Keratinocyte (primary cell): Measurements from ENCODE around the gene ENPP6.

ENCODE experiments used
- CTCF ChIP-seq, 3 experiments: IDR thresholded peaks in 1 of 3; conservative IDR thresholded peaks in 1 of 3; optimal IDR thresholded peaks in 1 of 3; 2 replicates in 2 of 3; 3 replicates in 1 of 3; pipeline versions ENCODE3 to v1.5.1; 2011; ENCODE audit warnings: low read length in 3 of 3, mild to moderate bottlenecking in 3 of 3, moderate library complexity in 2 of 3, control low read depth in 1 of 3, inconsistent platforms in 1 of 3; ENCODE audit not compliant: insufficient read depth in 2 of 3; ENCODE audit errors: extremely low read depth in 1 of 3
- EZH2 ChIP-seq: IDR thresholded peaks from one replicate; pipeline ENCODE4 v1.6.1; 2012; ENCODE audit warnings: inconsistent platforms, mild to moderate bottlenecking, low read length, moderate library complexity

GRCh38 chr4:184112006-184112550, 105.6 kb downstream of the ENPP6 start:
- TF ChIP-seq CTCF (optimal IDR thresholded peaks at IDR 0.05 in 1 of 3, IDR thresholded peaks at IDR 0.05 in 1 of 3, conservative IDR thresholded peaks at IDR 0.05 in 1 of 3; ENCODE audit: extremely low read depth in 1 of 3, insufficient read depth in 2 of 3, low read length in 3 of 3): no peak
- no peak for TF ChIP-seq EZH2
